ENCODE results near the gene RPGR. TPM values are rescaled to one million over a fixed set of nuclear protein-coding genes. Genes with fewer than 3 reads are reported as not detected.

Gene RPGR
- total RNA-seq, 1 experiment from 2014 or later: 23.8 TPM

DNA sequence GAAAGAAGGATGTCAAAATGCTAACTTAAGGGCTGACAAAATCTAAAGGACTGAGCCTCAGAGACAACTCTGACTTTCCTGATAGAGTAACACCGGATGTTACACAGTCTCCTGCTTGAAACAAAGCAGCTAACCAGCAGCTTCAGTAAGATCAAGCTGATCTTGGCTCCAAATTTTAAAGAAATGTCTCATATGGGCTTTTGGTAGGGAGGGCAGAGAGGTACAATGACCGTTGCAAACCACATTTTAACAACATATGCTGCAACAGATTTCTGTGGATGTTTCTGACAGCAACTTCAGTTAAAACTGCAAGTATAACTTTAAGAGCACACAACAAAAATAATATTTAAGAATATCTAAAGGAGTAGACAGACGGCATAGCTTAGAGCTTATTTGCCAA lies 9.1 kb downstream of the RPGR start:
- no TSS peak for BruUV-seq (replicated peaks)
- H3K4me1 Mint-ChIP-seq (ENCODE audit: insufficient read depth, unreplicated experiment): peaks cover 3% of the 10 kb centered on the region
- H3K36me3 Mint-ChIP-seq (ENCODE audit: insufficient read depth, unreplicated experiment): peaks cover 23% of the 10 kb centered on the region
- no peak for DNase-seq (ENCODE audit: unreplicated experiment)
- TF ChIP-seq, protein P1, sequence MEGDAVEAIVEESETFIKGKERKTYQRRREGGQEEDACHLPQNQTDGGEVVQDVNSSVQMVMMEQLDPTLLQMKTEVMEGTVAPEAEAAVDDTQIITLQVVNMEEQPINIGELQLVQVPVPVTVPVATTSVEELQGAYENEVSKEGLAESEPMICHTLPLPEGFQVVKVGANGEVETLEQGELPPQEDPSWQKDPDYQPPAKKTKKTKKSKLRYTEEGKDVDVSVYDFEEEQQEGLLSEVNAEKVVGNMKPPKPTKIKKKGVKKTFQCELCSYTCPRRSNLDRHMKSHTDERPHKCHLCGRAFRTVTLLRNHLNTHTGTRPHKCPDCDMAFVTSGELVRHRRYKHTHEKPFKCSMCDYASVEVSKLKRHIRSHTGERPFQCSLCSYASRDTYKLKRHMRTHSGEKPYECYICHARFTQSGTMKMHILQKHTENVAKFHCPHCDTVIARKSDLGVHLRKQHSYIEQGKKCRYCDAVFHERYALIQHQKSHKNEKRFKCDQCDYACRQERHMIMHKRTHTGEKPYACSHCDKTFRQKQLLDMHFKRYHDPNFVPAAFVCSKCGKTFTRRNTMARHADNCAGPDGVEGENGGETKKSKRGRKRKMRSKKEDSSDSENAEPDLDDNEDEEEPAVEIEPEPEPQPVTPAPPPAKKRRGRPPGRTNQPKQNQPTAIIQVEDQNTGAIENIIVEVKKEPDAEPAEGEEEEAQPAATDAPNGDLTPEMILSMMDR (IDR thresholded peaks at IDR 0.05; ENCODE audit: unreplicated experiment): no peak
- intact Hi-C loops (cut with micrococcal nuclease): no loop called here
- CTCF ChIA-PET: interaction anchor here (1.0 to 1.2 kb wide), 2 partner anchors 8 to 9 kb away, joined by 3 to 5 read pairs; partner anchors contain the start of gene RPGR
- H3K4me3 Mint-ChIP-seq (ENCODE audit: unreplicated experiment): no peak overlapping the region
- POLR2A ChIA-PET: interaction anchor here (12.6 kb wide), 1 partner anchor 12 kb away, joined by 123 read pairs; no protein-coding TSS in a partner anchor
- no peaks in the 10 kb centered on the region for H3K9me3 Mint-ChIP-seq (ENCODE audit: unreplicated experiment)
- H3K27ac Mint-ChIP-seq (ENCODE audit: low read depth, unreplicated experiment): no peak overlapping the region
- H3K27me3 Mint-ChIP-seq (ENCODE audit: insufficient read depth, unreplicated experiment): peaks cover 64% of the 10 kb centered on the region

DNA sequence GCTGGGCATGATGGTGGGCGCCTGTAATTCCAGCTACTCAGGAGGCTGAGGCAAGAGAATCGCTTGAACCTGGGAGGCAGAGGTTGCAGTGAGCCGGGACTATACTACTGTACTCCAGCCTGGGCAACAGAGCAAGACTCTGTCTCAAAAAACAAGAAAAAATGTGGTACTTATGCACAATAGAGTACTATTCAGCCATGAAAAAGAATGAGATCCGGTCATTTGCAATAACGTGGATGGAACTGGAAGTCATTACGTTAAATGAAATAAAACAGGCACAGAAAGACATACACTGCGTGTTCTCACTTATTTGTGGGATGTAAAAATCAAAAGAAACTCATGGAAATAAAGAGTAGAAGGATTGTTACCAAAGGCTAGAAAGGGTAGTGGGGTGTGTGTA lies 12.1 kb downstream of the RPGR start:
- Mint-ChIP-seq H3K36me3 (ENCODE audit: insufficient read depth, unreplicated experiment) (peaks cover 24% of the 10 kb centered on the region), H3K27ac (ENCODE audit: low read depth, unreplicated experiment) (no peak overlapping the region), H3K27me3 (ENCODE audit: insufficient read depth, unreplicated experiment) (peaks cover 42% of the 10 kb centered on the region), H3K4me3 (ENCODE audit: unreplicated experiment) (no peak overlapping the region), H3K9me3 (ENCODE audit: unreplicated experiment) (no peaks in the 10 kb centered on the region), H3K4me1 (ENCODE audit: insufficient read depth, unreplicated experiment) (peaks cover 14% of the 10 kb centered on the region)
- intact Hi-C loops (cut with micrococcal nuclease): no loop called here
- TF ChIP-seq, protein P1 (IDR thresholded peaks at IDR 0.05; ENCODE audit: unreplicated experiment): no peak
- BruUV-seq (replicated peaks): no TSS peak
- ChIA-PET CTCF (no interaction called here), POLR2A (no interaction called here)
- no peak for DNase-seq (ENCODE audit: unreplicated experiment)

DNA sequence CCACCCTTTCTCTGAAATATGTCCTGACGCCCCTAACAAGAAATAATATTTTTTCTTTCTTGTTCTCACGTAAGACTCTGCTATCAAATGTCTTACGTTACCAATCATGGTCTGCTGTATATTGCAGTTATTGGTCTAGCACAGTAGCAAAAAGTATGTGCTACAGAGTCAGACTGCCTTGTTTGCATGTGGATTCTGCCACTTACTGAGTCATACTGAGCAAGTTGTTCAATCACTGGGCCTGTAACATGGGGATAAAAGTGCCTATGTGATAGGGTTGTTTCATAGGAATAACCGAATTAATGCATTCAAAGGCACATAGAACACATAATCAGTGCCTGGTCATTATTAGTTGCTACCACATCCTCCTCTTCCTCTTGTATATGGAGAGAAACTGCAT lies 14.1 kb downstream of the RPGR start:
- Mint-ChIP-seq H3K9me3 (ENCODE audit: unreplicated experiment) (no peaks in the 10 kb centered on the region), H3K4me3 (ENCODE audit: unreplicated experiment) (no peak overlapping the region), H3K27ac (ENCODE audit: low read depth, unreplicated experiment) (peak overlapping the region; percentile 21), H3K36me3 (ENCODE audit: insufficient read depth, unreplicated experiment) (peaks cover 23% of the 10 kb centered on the region), H3K4me1 (ENCODE audit: insufficient read depth, unreplicated experiment) (peaks cover 14% of the 10 kb centered on the region), H3K27me3 (ENCODE audit: insufficient read depth, unreplicated experiment) (peaks cover 29% of the 10 kb centered on the region)
- intact Hi-C loops (cut with micrococcal nuclease): loop anchor here (2.0 kb wide), 1 partner anchor 14 kb away; the partner anchor contains the start of gene RPGR
- DNase-seq (ENCODE audit: unreplicated experiment): peak; percentile 27
- no TSS peak for BruUV-seq (replicated peaks)
- CTCF ChIA-PET: interaction anchor here (0.6 kb wide), 1 partner anchor 256 kb away, joined by 3 read pairs; no protein-coding TSS in a partner anchor
- TF ChIP-seq, protein P1 (IDR thresholded peaks at IDR 0.05; ENCODE audit: unreplicated experiment): no peak
- POLR2A ChIA-PET: interaction anchor here (1.1 to 2.9 kb wide), 3 partner anchors 9 to 14 kb away, joined by 3 to 19 read pairs (median 5); partner anchors contain the start of gene RPGR

DNA sequence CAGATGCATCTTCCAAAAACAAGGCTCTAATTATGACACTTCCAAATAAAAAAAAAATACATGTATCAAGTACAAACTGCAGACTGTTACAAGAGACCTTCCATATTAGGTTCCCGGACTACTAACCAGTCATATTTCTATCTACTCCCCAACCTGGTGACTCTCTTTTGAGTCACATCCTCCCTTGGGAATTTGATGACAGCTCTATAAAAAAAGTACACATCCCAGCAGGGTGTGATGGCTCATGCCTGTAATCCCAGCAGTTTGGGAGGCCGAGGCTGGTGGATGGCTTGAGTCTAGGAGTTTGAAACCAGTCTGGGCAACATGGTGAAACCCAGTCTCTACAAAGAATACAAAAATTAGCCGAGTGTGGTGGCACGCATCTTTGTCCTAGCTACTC lies 14.9 kb downstream of the RPGR start:
- BruUV-seq (replicated peaks): no TSS peak
- ChIA-PET POLR2A (interaction anchor here (1.7 to 2.9 kb wide), 2 partner anchors 11 to 14 kb away, joined by 5 to 19 read pairs; partner anchors contain the start of gene RPGR), CTCF (interaction anchor here (0.6 to 0.7 kb wide), 2 partner anchors 13 to 257 kb away, joined by 3 read pairs; no protein-coding TSS in a partner anchor)
- Mint-ChIP-seq H3K36me3 (ENCODE audit: insufficient read depth, unreplicated experiment) (peaks cover 23% of the 10 kb centered on the region), H3K27me3 (ENCODE audit: insufficient read depth, unreplicated experiment) (peaks cover 29% of the 10 kb centered on the region), H3K27ac (ENCODE audit: low read depth, unreplicated experiment) (no peak overlapping the region), H3K4me1 (ENCODE audit: insufficient read depth, unreplicated experiment) (peaks cover 19% of the 10 kb centered on the region), H3K9me3 (ENCODE audit: unreplicated experiment) (no peaks in the 10 kb centered on the region), H3K4me3 (ENCODE audit: unreplicated experiment) (no peak overlapping the region)
- intact Hi-C loops (cut with micrococcal nuclease): loop anchor here (2.0 kb wide), 1 partner anchor 14 kb away; the partner anchor contains the start of gene RPGR
- peak; percentile 84 for DNase-seq (ENCODE audit: unreplicated experiment)
- TF ChIP-seq, protein P1 (IDR thresholded peaks at IDR 0.05; ENCODE audit: unreplicated experiment): no peak

All from MCF 10A (cell line).